H1 (cell line): ENCODE measurements around the gene GPS2. TPM values are rescaled to one million over a fixed set of nuclear protein-coding genes. Genes with fewer than 3 reads are reported as not detected.

Source experiments
- CEBPB ChIP-seq: IDR thresholded peaks from 2 replicates; pipeline ENCODE4 v1.6.1; 2012; ENCODE audit warnings: low read depth, low read length
- EP300 ChIP-seq, 2 experiments: IDR thresholded peaks; 1 replicate in 1 of 2; 2 replicates in 1 of 2; pipeline ENCODE4 v1.6.1; 2011 to 2012; ENCODE audit warnings: low read depth in 2 of 2, low read length in 2 of 2, mild to moderate bottlenecking in 2 of 2, borderline replicate concordance in 1 of 2, inconsistent platforms in 1 of 2, moderate library complexity in 1 of 2
- JUND ChIP-seq: IDR thresholded peaks from 2 replicates; pipeline ENCODE4 v1.6.1; 2011; ENCODE audit warnings: mild to moderate bottlenecking, improper control_type of control experiment, low read length
- PHF8 ChIP-seq: fragments of 200-600 bp; sonication (generic); conservative IDR thresholded peaks from 2 replicates; pipeline ENCODE4 v1.7.1; 2012; ENCODE audit warnings: low read depth, mild to moderate bottlenecking, inconsistent platforms, low read length, moderate library complexity
- SIX5 ChIP-seq: IDR thresholded peaks from 2 replicates; pipeline ENCODE4 v1.6.1; 2011; ENCODE audit warnings: mild to moderate bottlenecking, low read depth, low read length
- SP1 ChIP-seq: IDR thresholded peaks from 2 replicates; pipeline ENCODE4 v1.6.1; 2011; ENCODE audit warnings: low read depth, low read length
- TCF12 ChIP-seq: IDR thresholded peaks from 2 replicates; pipeline ENCODE4 v1.6.1; 2011; ENCODE audit warnings: low read depth, mild to moderate bottlenecking, low read length
- ZNF274 ChIP-seq: IDR thresholded peaks from 2 replicates; pipeline ENCODE4 v1.7.0; 2012; ENCODE audit warnings: low read length, borderline replicate concordance; ENCODE audit errors: extremely low read depth
- polyA plus RNA-seq, 7 experiments: library from polyadenylated mRNA; depleted of rRNA in 3 of 7; stranded (reverse) in 5 of 7; unstranded in 2 of 7; fragments of >200 nt in 5 of 7; fragments of 200-250 nt in 2 of 7; gene quantifications; 1 replicate in 5 of 7; 2 replicates in 1 of 7; 4 replicates in 1 of 7; pipeline versions ENCODE4 v1.2.1 to v1.2.3, GENCODE V29; 2011 to 2013; ENCODE audit warnings: missing spikeins in 2 of 7, mixed read lengths in 2 of 7
- total RNA-seq: library from RNA; stranded (reverse); fragmentation: NEBNext Ultra II Directional; extraction: Animal tissue kit (Norgen Biotek cat#: 25700); gene quantifications from 2 replicates; pipeline ENCODE4 v1.2.1, GENCODE V29; 2021

The GPS2 gene
- total and polyA plus RNA-seq, 2 of the 8 experiments (the other 6 are each of a cell fraction or from before 2014, with no cell fraction given), result 67.0 to 152 TPM

GRCh38 chr17:7328009-7328408 lies 12.8 kb upstream of the GPS2 start (continued):
- no peak for TF ChIP-seq SIX5
- TF ChIP-seq JUND, result no peak
- TF ChIP-seq PHF8, result no peak
- TF ChIP-seq ZNF274, result no peak
- no peak for TF ChIP-seq EP300 (IDR thresholded peaks at IDR 0.05; ENCODE audit: borderline replicate concordance in 1 of 2, low read depth in 2 of 2, low read length in 2 of 2)
- TF ChIP-seq TCF12, result no peak
- TF ChIP-seq CEBPB, result no peak
- TF ChIP-seq SP1, result no peak
